Sigmoid colon (tissue), 4 donors: ENCODE measurements around the gene YWHAE.
"Not testable (repeated sequence)": the region's sequence is repeated elsewhere in the genome, so short reads cannot be mapped to it uniquely, and the experiment has no call there.

ENCODE experiments used
- EP300 ChIP-seq, 4 donors: sonication (generic); formaldehyde crosslinking; IDR thresholded peaks; one replicate each; pipeline ENCODE4 v1.6.1; 2017; ENCODE audit warnings: antibody characterized with exemption in 4 of 4
- POLR2A ChIP-seq, 2 donors: fragments of 450-650 bp; IDR thresholded peaks; one replicate each; pipeline ENCODE4 v1.6.1; 2016; ENCODE audit warnings: antibody characterized with exemption in 2 of 2, mild to moderate bottlenecking in 2 of 2, moderate library complexity in 2 of 2
- POLR2AphosphoS5 ChIP-seq, 4 donors: sonication (generic); formaldehyde crosslinking; IDR thresholded peaks; one replicate each; pipeline ENCODE4 v1.6.1; 2017; ENCODE audit warnings: antibody characterized with exemption in 4 of 4
- TF ChIP-seq, protein P1 (sequence below), 4 experiments: fragments of 450-650 bp in 3 of 4; fragments of 200-600 bp in 1 of 4; IDR thresholded peaks; one replicate each; pipeline ENCODE4 v1.5.1; 2016 to 2019; ENCODE audit warnings: antibody characterized with exemption in 4 of 4, mild to moderate bottlenecking in 3 of 4, moderate library complexity in 2 of 4

DNA sequence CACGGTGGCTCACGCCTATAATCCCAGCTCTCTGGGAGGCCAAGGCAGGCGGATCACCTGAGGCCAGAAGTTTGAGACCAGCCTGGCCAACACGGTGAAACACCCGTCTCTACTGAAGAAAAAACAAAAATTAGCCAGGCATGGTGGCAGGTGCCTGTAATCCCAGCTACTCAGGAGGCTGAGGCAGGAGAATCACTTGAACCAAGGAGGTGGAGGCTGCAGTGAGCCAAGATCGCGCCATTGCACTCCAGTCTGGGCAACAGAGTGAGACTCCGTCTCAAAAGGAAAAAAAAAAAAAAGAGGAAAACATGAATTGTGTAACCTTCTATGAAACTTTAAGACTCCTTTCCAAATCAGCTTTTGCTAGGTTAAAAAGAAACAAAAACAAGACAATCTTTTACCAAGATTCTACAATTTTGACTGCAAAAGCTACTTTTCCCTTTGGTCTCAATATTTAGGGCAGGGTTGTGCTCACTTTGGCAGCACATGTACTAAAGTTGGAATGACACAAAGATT lies 13.3 kb downstream of the YWHAE start:
- TF ChIP-seq POLR2A, EP300, POLR2AphosphoS5 (IDR thresholded peaks at IDR 0.05): not testable (repeated sequence)
- TF ChIP-seq, protein P1, sequence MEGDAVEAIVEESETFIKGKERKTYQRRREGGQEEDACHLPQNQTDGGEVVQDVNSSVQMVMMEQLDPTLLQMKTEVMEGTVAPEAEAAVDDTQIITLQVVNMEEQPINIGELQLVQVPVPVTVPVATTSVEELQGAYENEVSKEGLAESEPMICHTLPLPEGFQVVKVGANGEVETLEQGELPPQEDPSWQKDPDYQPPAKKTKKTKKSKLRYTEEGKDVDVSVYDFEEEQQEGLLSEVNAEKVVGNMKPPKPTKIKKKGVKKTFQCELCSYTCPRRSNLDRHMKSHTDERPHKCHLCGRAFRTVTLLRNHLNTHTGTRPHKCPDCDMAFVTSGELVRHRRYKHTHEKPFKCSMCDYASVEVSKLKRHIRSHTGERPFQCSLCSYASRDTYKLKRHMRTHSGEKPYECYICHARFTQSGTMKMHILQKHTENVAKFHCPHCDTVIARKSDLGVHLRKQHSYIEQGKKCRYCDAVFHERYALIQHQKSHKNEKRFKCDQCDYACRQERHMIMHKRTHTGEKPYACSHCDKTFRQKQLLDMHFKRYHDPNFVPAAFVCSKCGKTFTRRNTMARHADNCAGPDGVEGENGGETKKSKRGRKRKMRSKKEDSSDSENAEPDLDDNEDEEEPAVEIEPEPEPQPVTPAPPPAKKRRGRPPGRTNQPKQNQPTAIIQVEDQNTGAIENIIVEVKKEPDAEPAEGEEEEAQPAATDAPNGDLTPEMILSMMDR (IDR thresholded peaks at IDR 0.05): not testable (repeated sequence)
